ENCODE data around the gene FBXO45. TPM values are rescaled to one million over a fixed set of nuclear protein-coding genes. Genes with fewer than 3 reads are reported as not detected.
"Not testable (repeated sequence)": the region's sequence is repeated elsewhere in the genome, so short reads cannot be mapped to it uniquely, and the experiment has no call there.

The FBXO45 gene
- total and polyA plus RNA-seq, 2 of the 13 experiments (the other 11 are each of a cell fraction or from before 2014, with no cell fraction given): 7.0 to 12.1 TPM

GRCh38 chr3:196609805-196610515 is 41.5 kb downstream of the FBXO45 start (continued):
- TF ChIP-seq SMC3 (IDR thresholded peaks at IDR 0.05; ENCODE audit: low read length) (no peak), SAP130 (CRISPR knock-in tag; IDR thresholded peaks at IDR 0.05; ENCODE audit: low read depth) (no peak)

DNA sequence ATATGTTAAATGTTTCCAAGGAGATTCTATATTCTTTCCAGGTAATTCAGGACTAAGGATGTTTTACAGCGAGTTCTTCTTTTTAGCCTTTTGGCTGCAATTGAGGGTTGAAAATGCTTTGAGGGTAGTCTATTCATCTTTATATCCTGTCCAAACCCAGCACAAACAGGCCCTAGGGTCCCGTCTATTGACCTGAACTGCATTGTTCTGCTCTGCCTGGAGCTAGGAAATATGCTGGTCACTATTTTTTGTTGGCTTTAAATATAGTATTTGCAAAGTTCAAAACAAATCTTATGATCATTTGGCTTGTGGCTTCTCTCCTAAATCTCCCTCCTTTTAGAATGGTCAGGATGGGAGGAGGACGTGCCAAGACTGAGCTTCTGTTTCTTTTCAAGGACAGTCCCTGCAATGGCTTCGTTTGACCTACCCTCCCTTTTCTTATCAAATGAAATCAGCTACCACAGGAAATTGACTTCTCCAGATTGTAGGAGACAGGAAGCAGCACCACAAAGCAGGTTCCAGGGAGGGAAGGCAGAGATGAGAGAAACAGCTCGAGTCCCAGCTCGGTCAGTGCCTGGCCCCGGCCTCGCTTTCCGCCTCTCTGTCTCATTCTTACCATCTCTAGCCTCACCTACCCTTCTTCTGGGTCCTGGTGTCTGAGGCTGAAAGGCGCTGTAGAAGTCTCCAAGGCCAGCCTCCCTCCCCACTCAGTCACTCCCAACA is 43.5 kb downstream of the FBXO45 start:
- WGBS (ENCODE audit: low lambda C conversion rate): 34% methylated on average over 10 of the region's 10 CpGs
- H3K9ac ChIP-seq (ENCODE audit: insufficient read depth, low read depth, low read length): no peak overlapping the region
- no peaks in the 10 kb centered on the region for H3K9me3 ChIP-seq (ENCODE audit: low read length)
- TF ChIP-seq GABPA (IDR thresholded peaks at IDR 0.05; ENCODE audit: low read depth, low read length) (no peak), GABPA (CRISPR knock-in tag; IDR thresholded peaks at IDR 0.05; ENCODE audit: low read depth) (peak; percentile 19; the same call in 1 of the 2 replicates), TERF1 (CRISPR knock-in tag; IDR thresholded peaks at IDR 0.05) (no peak)
- no peaks in the 10 kb centered on the region for H3K79me2 ChIP-seq (ENCODE audit: insufficient read depth, low read length)
- peak overlapping the region; percentile 19 for H2AFZ ChIP-seq (ENCODE audit: low read length)
- intact Hi-C loops (cut with micrococcal nuclease; ENCODE audit: unreplicated experiment) (no loop called here), in situ Hi-C loops (cut with HindIII; ENCODE audit: extremely low pct_ligation_motif_present, low pct_unique_long_range_greater_than_20kb) (no loop called here)
- H4K20me1 ChIP-seq (ENCODE audit: insufficient read depth, low read length): no peaks in the 10 kb centered on the region
- ATAC-seq (no peak; the same call in 2 of the 3 replicates), FAIRE-seq (no peak), DNase-seq (ENCODE audit: low spot score) (no peak)
- ChIA-PET POLR2A (no interaction called here), CTCF (ENCODE audit: low intra/inter-chr PET ratio, low total read pairs) (no interaction called here)
- peak overlapping the region; percentile 45; the same call in 1 of the 2 replicates for H3K4me2 ChIP-seq (ENCODE audit: low read depth, low read length)
- H3K27me3 ChIP-seq (ENCODE audit: control insufficient read depth in 1 of 2, insufficient read depth in 2 of 2, low read length in 2 of 2): peaks cover 0 to 11% of the 10 kb centered on the region in 2 experiments; a peak in 3 of 5 replicates
- peaks cover 8% of the 10 kb centered on the region for H3K4me1 ChIP-seq (ENCODE audit: insufficient read depth, low read length)
- no TSS peak for BruUV-seq (replicated peaks)
- H3K27ac ChIP-seq (ENCODE audit: extremely low read length, insufficient read depth, low read length): no peak overlapping the region
- no peak overlapping the region for H3K4me3 ChIP-seq (replicated peaks in 1 of 3; ENCODE audit: insufficient read depth in 1 of 3, low read depth in 2 of 3, low read length in 3 of 3)
- H3K36me3 ChIP-seq (replicated peaks in 1 of 2; ENCODE audit: control insufficient read depth in 1 of 2, insufficient read depth in 2 of 2, low read length in 2 of 2): no peaks in the 10 kb centered on the region

DNA sequence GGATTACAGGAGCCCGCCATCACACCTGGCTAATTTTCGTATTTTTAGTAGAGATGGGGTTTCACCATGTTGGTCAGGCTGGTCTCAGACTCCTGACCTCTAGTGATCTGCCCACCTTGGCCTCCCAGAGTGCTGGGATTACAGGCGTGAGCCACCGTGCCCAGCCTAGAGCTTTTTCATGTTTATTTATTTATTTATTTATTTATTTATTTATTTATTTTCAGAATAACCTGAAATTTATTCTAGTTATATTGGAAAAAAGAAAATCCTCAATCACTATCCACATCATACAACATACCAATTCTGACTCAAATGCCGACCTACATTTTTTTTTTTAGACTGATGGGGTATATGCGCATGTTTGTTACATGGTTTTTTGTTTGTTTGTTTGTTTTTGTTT is 46.8 kb downstream of the FBXO45 start:
- CTCF ChIA-PET (ENCODE audit: low intra/inter-chr PET ratio, low total read pairs); FAIRE-seq; H3K4me2 ChIP-seq (ENCODE audit: low read depth, low read length); H3K9me3 ChIP-seq (ENCODE audit: low read length); BruUV-seq (replicated peaks); H2AFZ ChIP-seq (ENCODE audit: low read length); H3K36me3 ChIP-seq (replicated peaks in 1 of 2; ENCODE audit: control insufficient read depth in 1 of 2, insufficient read depth in 2 of 2, low read length in 2 of 2); H3K79me2 ChIP-seq (ENCODE audit: insufficient read depth, low read length); intact Hi-C loops (cut with micrococcal nuclease; ENCODE audit: unreplicated experiment); DNase-seq (ENCODE audit: low spot score); H3K27ac ChIP-seq (ENCODE audit: extremely low read length, insufficient read depth, low read length); in situ Hi-C loops (cut with HindIII; ENCODE audit: extremely low pct_ligation_motif_present, low pct_unique_long_range_greater_than_20kb); H3K4me3 ChIP-seq (replicated peaks in 1 of 3; ENCODE audit: insufficient read depth in 1 of 3, low read depth in 2 of 3, low read length in 3 of 3); POLR2A ChIA-PET; H3K9ac ChIP-seq (ENCODE audit: insufficient read depth, low read depth, low read length); ATAC-seq; H4K20me1 ChIP-seq (ENCODE audit: insufficient read depth, low read length): not testable (repeated sequence)
- H3K27me3 ChIP-seq (ENCODE audit: control insufficient read depth in 1 of 2, insufficient read depth in 2 of 2, low read length in 2 of 2): peaks cover 0 to 11% of the 10 kb centered on the region in 2 experiments; a peak in 3 of 5 replicates
- peaks cover 30% of the 10 kb centered on the region for H3K4me1 ChIP-seq (ENCODE audit: insufficient read depth, low read length)
- 56% methylated on average over 6 of the region's 6 CpGs for WGBS (ENCODE audit: low lambda C conversion rate)
